HepG2 (cell line): Measurements from ENCODE around the gene DAAM1. TPM values are rescaled to one million over a fixed set of nuclear protein-coding genes. Genes with fewer than 3 reads are reported as not detected.

ENCODE experiments used
- ARID5B ChIP-seq: IDR thresholded peaks from 2 replicates; pipeline ENCODE4 v1.4.0; 2020; ENCODE audit warnings: mild to moderate bottlenecking, missing genetic modification reagents
- ESRRA ChIP-seq: sonication (generic); formaldehyde crosslinking; IDR thresholded peaks from 2 replicates; pipeline ENCODE4 v1.5.1; 2020; ENCODE audit warnings: mild to moderate bottlenecking, low read depth, missing genetic modification reagents
- HMG20A ChIP-seq: IDR thresholded peaks from 2 replicates; pipeline ENCODE4 v1.6.1; 2016; ENCODE audit warnings: borderline replicate concordance
- IKZF5 ChIP-seq: IDR thresholded peaks from 2 replicates; pipeline ENCODE4 v1.6.1; 2018; ENCODE audit warnings: missing genetic modification reagents, mild to moderate bottlenecking, missing compliant biosample characterization
- NFYC ChIP-seq: IDR thresholded peaks from 2 replicates; pipeline ENCODE4 v1.6.1; 2016; ENCODE audit warnings: missing genetic modification reagents, missing compliant biosample characterization
- TCF7 ChIP-seq: sonication (generic); IDR thresholded peaks from 2 replicates; pipeline ENCODE4 v1.6.1; 2016; ENCODE audit warnings: antibody characterized with exemption, low read depth
- TGIF2 ChIP-seq: IDR thresholded peaks from 2 replicates; pipeline ENCODE4 v1.6.1; 2016; ENCODE audit warnings: control low read depth, missing compliant biosample characterization
- ZBTB21 ChIP-seq: sonication (generic); formaldehyde crosslinking; IDR thresholded peaks from 2 replicates; pipeline ENCODE4 v1.4.0; 2020; ENCODE audit warnings: missing genetic modification reagents
- ZNF512 ChIP-seq: sonication (generic); formaldehyde crosslinking; IDR thresholded peaks from 2 replicates; pipeline ENCODE4 v1.4.0; 2020; ENCODE audit warnings: mild to moderate bottlenecking, missing genetic modification reagents
- ZNF574 ChIP-seq: sonication (generic); formaldehyde crosslinking; IDR thresholded peaks from 2 replicates; pipeline ENCODE4 v1.4.0; 2020; ENCODE audit warnings: missing genetic modification reagents
- ZNF609 ChIP-seq: sonication (generic); formaldehyde crosslinking; IDR thresholded peaks from 2 replicates; pipeline ENCODE4 v1.4.0; 2020; ENCODE audit warnings: mild to moderate bottlenecking, missing genetic modification reagents, borderline replicate concordance
- ZNF691 ChIP-seq: sonication (generic); formaldehyde crosslinking; IDR thresholded peaks from 2 replicates; pipeline ENCODE4 v1.4.0; 2020; ENCODE audit warnings: missing genetic modification reagents, low read depth, mild to moderate bottlenecking, borderline replicate concordance
- polyA plus RNA-seq, 8 experiments: library from polyadenylated mRNA; depleted of rRNA in 3 of 8; stranded (reverse) in 7 of 8; unstranded in 1 of 8; fragments of >200 nt; fragmentation: Illumina TruSeq in 4 of 8; extraction: Trizol in 4 of 8; gene quantifications; 2 replicates each; pipeline versions ENCODE4 v1.2.1 to v1.2.3, GENCODE V29; 2011 to 2016; ENCODE audit warnings: low read depth in 4 of 8, missing spikeins in 1 of 8, mixed read lengths in 1 of 8; ENCODE audit not compliant: insufficient read depth in 1 of 8
- total RNA-seq, 5 experiments: library from RNA; depleted of rRNA; stranded (reverse); fragments of >200 nt; fragmentation: Illumina TruSeq; extraction: Trizol; gene quantifications; 2 replicates each; pipeline ENCODE4 v1.2.3, GENCODE V29; 2016; ENCODE audit warnings: low read depth in 1 of 5

The DAAM1 gene
- total and polyA plus RNA-seq, 2 of the 13 experiments (the other 11 are each of a cell fraction or from before 2014, with no cell fraction given): 10.9 to 24.5 TPM

GRCh38 chr14:59161561-59162175 is 26.8 kb upstream of the DAAM1 start (continued):
- TF ChIP-seq ARID5B (peak; percentile 86), ESRRA (CRISPR knock-in tag) (peak; percentile 28; the same call in 1 of the 2 replicates), IKZF5 (CRISPR knock-in tag) (peak; percentile 42; the same call in 1 of the 2 replicates), ZBTB21 (CRISPR knock-in tag) (peak; percentile 69; the same call in 1 of the 2 replicates), TGIF2 (CRISPR knock-in tag) (peak; percentile 67; the same call in 1 of the 2 replicates), HMG20A (CRISPR knock-in tag) (peak; percentile 78), ZNF609 (CRISPR knock-in tag) (peak; percentile 47; the same call in 1 of the 2 replicates), ZNF512 (CRISPR knock-in tag) (no peak), NFYC (CRISPR knock-in tag) (no peak), ZNF691 (CRISPR knock-in tag) (0 out of 2 replicates have a peak, but pooled peaks have one; percentile 35), TCF7 (peak; percentile 69), ZNF574 (CRISPR knock-in tag) (0 out of 2 replicates have a peak, but pooled peaks have one; percentile 17)
